ENCODE results near the gene PITX2. TPM values are rescaled to one million over a fixed set of nuclear protein-coding genes. Genes with fewer than 3 reads are reported as not detected.
A peak's percentile ranks its signal among the peaks of the same experiment; 100 is the strongest.

Gene PITX2
- total RNA-seq, 1 donor from 2014 or later: 0.26 TPM

- peak; percentile 58 for DNase-seq (ENCODE audit: low read depth)
- Histone ChIP-seq H3K27me3 (ENCODE audit: control insufficient read depth, insufficient read depth, low read length) (peaks cover 82% of the 10 kb centered on the region), H3K4me3 (ENCODE audit: low read depth, low read length) (peak overlapping the region; percentile 21), H3K36me3 (ENCODE audit: control insufficient read depth, insufficient read depth, low read length) (no peaks in the 10 kb centered on the region)
- no peak for FAIRE-seq
- TF ChIP-seq CTCF (IDR thresholded peaks at IDR 0.05; ENCODE audit: insufficient read depth, low read length, severe bottlenecking): peak; percentile 79
Observed at GRCh38 chr4:110631584-110632505, 9.0 kb upstream of the PITX2 start.

GRCh38 chr4:110630688-110631402, 8.0 kb upstream of the PITX2 start:
- FAIRE-seq: no peak
- Histone ChIP-seq H3K27me3 (ENCODE audit: control insufficient read depth, insufficient read depth, low read length) (peaks cover 84% of the 10 kb centered on the region), H3K36me3 (ENCODE audit: control insufficient read depth, insufficient read depth, low read length) (no peaks in the 10 kb centered on the region), H3K4me3 (ENCODE audit: low read depth, low read length) (no peak overlapping the region)
- no peak for TF ChIP-seq CTCF (IDR thresholded peaks at IDR 0.05; ENCODE audit: insufficient read depth, low read length, severe bottlenecking)
- DNase-seq (ENCODE audit: low read depth): no peak

- TF ChIP-seq CTCF (IDR thresholded peaks at IDR 0.05; ENCODE audit: insufficient read depth, low read length, severe bottlenecking): no peak
- Histone ChIP-seq H3K36me3 (ENCODE audit: control insufficient read depth, insufficient read depth, low read length) (no peaks in the 10 kb centered on the region), H3K27me3 (ENCODE audit: control insufficient read depth, insufficient read depth, low read length) (peaks cover 85% of the 10 kb centered on the region), H3K4me3 (ENCODE audit: low read depth, low read length) (no peak overlapping the region)
- FAIRE-seq (no peak), DNase-seq (ENCODE audit: low read depth) (no peak)
Observed at GRCh38 chr4:110629780-110630687, 7.2 kb upstream of the PITX2 start.

- TF ChIP-seq CTCF (IDR thresholded peaks at IDR 0.05; ENCODE audit: insufficient read depth, low read length, severe bottlenecking): no peak
- H3K27me3 ChIP-seq (ENCODE audit: control insufficient read depth, insufficient read depth, low read length): peaks cover 85% of the 10 kb centered on the region
- FAIRE-seq (no peak), DNase-seq (ENCODE audit: low read depth) (no peak)
- H3K4me3 ChIP-seq (ENCODE audit: low read depth, low read length): no peak overlapping the region
- H3K36me3 ChIP-seq (ENCODE audit: control insufficient read depth, insufficient read depth, low read length): no peaks in the 10 kb centered on the region
Observed at GRCh38 chr4:110629214-110629754, 6.4 kb upstream of the PITX2 start.

GRCh38 chr4:110628663-110629213, 5.9 kb upstream of the PITX2 start:
- FAIRE-seq (no peak), DNase-seq (ENCODE audit: low read depth) (no peak)
- TF ChIP-seq CTCF (IDR thresholded peaks at IDR 0.05; ENCODE audit: insufficient read depth, low read length, severe bottlenecking): no peak
- Histone ChIP-seq H3K4me3 (ENCODE audit: low read depth, low read length) (no peak overlapping the region), H3K36me3 (ENCODE audit: control insufficient read depth, insufficient read depth, low read length) (no peaks in the 10 kb centered on the region), H3K27me3 (ENCODE audit: control insufficient read depth, insufficient read depth, low read length) (peaks cover 83% of the 10 kb centered on the region)
